Kidney (tissue), 14 donors: ENCODE measurements around the gene CETP. TPM values are rescaled to one million over a fixed set of nuclear protein-coding genes. Genes with fewer than 3 reads are reported as not detected.

Experiments
- DNase-seq, 5 donors: peaks; one replicate each; pipeline ENCODE4 v3.0.0-alpha.2; 2013 to 2020
- FAIRE-seq: peaks from 2 replicates; lab custom pipeline; 2012; peaks lifted over from hg19 to GRCh38; lab: Jason Lieb, UNC
- H3K27ac ChIP-seq, 2 donors: one replicate each; pipeline ENCODE4 v1.7.0; 2013; ENCODE audit warnings: low read depth in 2 of 2, low read length in 2 of 2, inconsistent platforms in 1 of 2
- H3K27me3 ChIP-seq: one replicate; pipeline ENCODE4 v1.7.1; 2013; ENCODE audit warnings: low read length, inconsistent platforms; ENCODE audit not compliant: control insufficient read depth, insufficient read depth
- H3K36me3 ChIP-seq, 3 donors: one replicate each; pipeline versions ENCODE4 v1.7.0 to v1.7.1; 2013; ENCODE audit warnings: low read length in 3 of 3, control low read depth in 1 of 3, inconsistent platforms in 1 of 3; ENCODE audit not compliant: insufficient read depth in 3 of 3, control insufficient read depth in 2 of 3
- H3K4me1 ChIP-seq, 3 donors: one replicate each; pipeline versions ENCODE4 v1.7.0 to v1.7.1; 2013; ENCODE audit warnings: low read length in 3 of 3, inconsistent platforms in 1 of 3, low read depth in 1 of 3; ENCODE audit not compliant: control insufficient read depth in 2 of 3, insufficient read depth in 2 of 3
- H3K4me3 ChIP-seq, 3 donors: one replicate each; pipeline versions ENCODE4 v1.7.0 to v1.8.1; 2013; ENCODE audit warnings: low read length in 3 of 3, control low read depth in 1 of 3, inconsistent platforms in 1 of 3
- H3K9ac ChIP-seq, 3 donors: one replicate each; pipeline versions ENCODE4 v1.7.0 to v1.7.1; 2013; ENCODE audit warnings: low read length in 3 of 3, control low read depth in 1 of 3, inconsistent platforms in 1 of 3
- H3K9me3 ChIP-seq, 3 donors: one replicate each; pipeline versions ENCODE4 v1.7.0 to v1.7.1; 2013; ENCODE audit warnings: low read length in 3 of 3, control low read depth in 1 of 3, inconsistent platforms in 1 of 3; ENCODE audit not compliant: control insufficient read depth in 2 of 3, insufficient read depth in 1 of 3
- CTCF ChIP-seq: IDR thresholded peaks from 3 replicates; pipeline ENCODE4 v1.5.1; 2012; ENCODE audit warnings: mild to moderate bottlenecking, moderate library complexity, borderline replicate concordance; ENCODE audit not compliant: insufficient read depth; ENCODE audit errors: extremely low read depth
- intact Hi-C: fragments of 100-400 bp; cut with DNase I; formaldehyde crosslinking; loops from one replicate; pipeline ENCODE4 v1.11.1; 2022
- polyA plus RNA-seq: library from polyadenylated mRNA; stranded (reverse); fragments of 350-450 nt; fragmentation: Illumina TruSeq; extraction: RNeasy Lipid Tissue Mini Kit (QIAGEN cat#74804); gene quantifications from one replicate; pipeline ENCODE4 v1.2.3, GENCODE V29; 2014; ENCODE audit warnings: low read depth, low replicate concordance; ENCODE audit not compliant: insufficient read depth
- total RNA-seq: library from RNA; stranded (reverse); fragmentation: NEBNext Ultra II Directional; extraction: Animal tissue kit (Norgen Biotek cat#: 25700); gene quantifications from one replicate; pipeline ENCODE4 v1.2.1, GENCODE V29; 2021
- donor health status: control.
- donor health status: control.
- donor health status: control.
- donor health status: control.
- donor health status: control.
- donor health status: DM: yes; HTN: yes; CAD: no.
- donor health status: Normal renal cell carcinoma (clear cell type).

The CETP gene
- total and polyA plus RNA-seq, 2 donors from 2014 or later: 1.3 to 2.1 TPM

GRCh38 chr16:56941092-56941491 lies 20.7 kb upstream of the CETP start:
- TF ChIP-seq CTCF: no peak
- Histone ChIP-seq H3K4me3 (no peak overlapping the region), H3K9ac (no peak overlapping the region), H3K9me3 (no peaks in the 10 kb centered on the region), H3K36me3 (peaks cover 20 to 92% (median 70%) of the 10 kb centered on the region in 3 donors), H3K27ac (no peak overlapping the region), H3K27me3 (no peaks in the 10 kb centered on the region), H3K4me1 (peaks cover 0 to 11% (median 6%) of the 10 kb centered on the region in 3 donors)
- DNase-seq: no peak
- FAIRE-seq: no peak
- intact Hi-C loops: no loop called here

DNA sequence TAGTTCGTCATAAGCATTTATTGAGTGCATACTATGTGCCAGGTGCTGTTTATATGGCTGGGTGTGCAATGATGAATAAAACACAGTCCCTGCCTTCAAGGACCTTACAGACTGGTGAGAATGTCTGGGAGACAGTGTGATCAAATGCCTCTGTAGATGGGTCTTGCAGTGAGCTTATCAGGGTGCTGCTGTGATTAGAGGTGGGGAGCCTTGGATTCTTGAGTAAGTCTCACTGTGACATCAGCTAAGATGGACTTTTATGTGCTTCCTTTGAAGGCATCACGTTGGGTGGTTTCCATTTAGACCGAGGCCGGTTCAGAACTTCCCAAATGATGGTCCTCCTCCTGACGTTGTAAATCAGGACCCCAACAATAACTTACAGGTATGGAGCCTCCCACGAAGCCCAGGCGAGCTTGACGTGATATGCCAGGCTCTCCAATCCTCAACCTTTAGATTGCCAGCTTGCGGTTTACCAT lies 19.9 kb upstream of the CETP start:
- intact Hi-C loops: no loop called here
- FAIRE-seq: no peak
- peaks cover 0 to 6% (median 2%) of the 10 kb centered on the region in 3 donors for H3K4me1 ChIP-seq

GRCh38 chr16:56943761-56944375 lies 17.9 kb upstream of the CETP start:
- H3K9ac ChIP-seq: no peak overlapping the region
- DNase-seq (no peak), FAIRE-seq (no peak)
- no peaks in the 10 kb centered on the region for H3K9me3 ChIP-seq
- intact Hi-C loops: no loop called here
- TF ChIP-seq CTCF: no peak
- H3K27me3 ChIP-seq: no peaks in the 10 kb centered on the region
- no peak overlapping the region for H3K27ac ChIP-seq
- peaks cover 0 to 6% (median 2%) of the 10 kb centered on the region in 3 donors for H3K4me1 ChIP-seq
- peaks cover 18 to 66% (median 50%) of the 10 kb centered on the region in 3 donors for H3K36me3 ChIP-seq
- no peak overlapping the region for H3K4me3 ChIP-seq

More for the DNA sequence above, 19.9 kb upstream of the CETP start:
- H3K27me3 ChIP-seq: no peaks in the 10 kb centered on the region
- no peak overlapping the region for H3K9ac ChIP-seq
- H3K4me3 ChIP-seq: no peak overlapping the region
- H3K36me3 ChIP-seq: peaks cover 18 to 84% (median 67%) of the 10 kb centered on the region in 3 donors
- no peak for DNase-seq
- no peak for TF ChIP-seq CTCF
- H3K9me3 ChIP-seq: no peaks in the 10 kb centered on the region
- H3K27ac ChIP-seq: no peak overlapping the region
